ENCODE measurements around the gene SNRPA. TPM values are rescaled to one million over a fixed set of nuclear protein-coding genes. Genes with fewer than 3 reads are reported as not detected.
"Not testable (repeated sequence)": the region's sequence is repeated elsewhere in the genome, so short reads cannot be mapped to it uniquely, and the experiment has no call there.

SNRPA gene
- total RNA-seq, 1 experiment from 2014 or later, result 86.5 TPM

DNA sequence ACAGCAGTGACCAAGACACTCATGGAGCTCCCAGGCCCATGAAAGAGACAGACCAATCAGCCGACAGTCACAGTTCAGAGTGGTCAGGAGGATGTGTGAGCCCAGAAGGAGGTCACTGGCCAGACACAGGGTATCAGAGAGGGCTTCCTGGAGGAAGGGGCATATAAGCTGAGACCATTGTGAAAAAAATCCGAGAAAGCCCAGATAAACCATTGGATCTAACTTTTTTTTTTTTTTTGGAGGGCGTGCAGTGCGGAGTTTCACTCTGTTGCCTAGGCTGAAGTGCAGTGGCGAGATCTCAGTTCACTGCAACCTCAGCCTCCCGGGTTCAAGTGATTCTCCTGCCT is 29.9 kb upstream of the SNRPA start:
- no peak for DNase-seq (ENCODE audit: low read depth)

DNA sequence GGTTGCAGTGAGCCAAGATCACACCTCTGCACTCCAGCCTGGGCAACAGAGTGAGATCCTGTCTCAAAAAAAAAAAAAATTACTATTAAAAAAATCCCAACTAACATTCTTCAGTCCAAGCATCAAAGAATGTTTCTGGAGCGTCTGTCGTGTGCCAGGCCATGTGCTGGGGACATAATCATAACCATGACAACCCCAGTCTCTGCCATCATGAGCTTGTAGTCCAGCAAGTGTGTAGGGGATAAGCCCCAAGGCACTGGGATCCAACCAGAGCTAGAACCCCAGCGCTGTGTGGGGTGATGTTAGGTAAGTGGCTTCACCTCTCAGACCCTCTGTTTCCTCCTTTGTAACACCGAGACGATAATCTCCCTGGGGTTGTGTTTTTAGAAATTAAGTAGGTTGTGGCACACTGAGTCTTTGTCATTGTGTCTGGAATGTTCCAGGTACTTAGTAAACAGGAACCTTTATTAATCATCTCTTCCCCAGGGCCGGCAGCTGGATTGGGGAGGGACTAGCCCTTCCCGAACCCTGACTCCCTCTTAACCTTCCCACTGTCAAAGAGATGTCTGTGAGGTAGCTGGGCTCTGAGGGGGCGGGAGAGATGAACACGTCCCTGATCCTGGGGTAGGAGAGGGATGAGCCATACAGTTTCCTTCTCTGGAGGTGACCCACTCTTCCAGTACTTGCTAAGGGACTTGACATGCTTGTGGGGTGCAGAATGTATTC is 28.9 kb upstream of the SNRPA start:
- no peak for DNase-seq (ENCODE audit: low read depth)

DNA sequence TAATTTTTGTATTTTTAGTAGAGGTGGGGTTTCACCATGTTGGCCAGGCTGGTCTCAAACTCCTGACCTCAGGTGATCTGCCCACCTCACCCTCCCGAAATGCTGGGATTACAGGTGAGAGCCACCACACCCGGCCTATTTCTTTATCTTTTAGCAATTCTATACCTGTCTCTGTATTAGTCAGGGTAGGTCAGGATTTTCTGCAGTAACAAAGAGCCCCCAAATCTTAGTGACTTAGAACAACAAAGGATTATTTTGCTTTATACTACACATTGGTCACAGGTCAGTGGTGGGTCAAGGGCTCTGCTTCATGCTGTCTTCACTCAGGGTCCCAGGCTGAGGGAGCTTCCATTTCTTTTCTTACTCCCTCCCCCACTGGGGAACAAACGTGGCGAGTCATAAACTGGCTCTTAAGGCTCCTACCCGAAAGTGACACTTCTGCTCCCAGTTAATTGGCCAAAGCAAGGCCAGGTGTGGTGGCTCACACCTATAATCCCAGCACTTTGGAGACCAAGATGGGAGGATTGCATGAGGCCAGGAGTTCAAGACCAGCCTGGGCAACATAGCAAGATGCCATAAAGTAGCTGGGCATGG is 27.2 kb upstream of the SNRPA start:
- DNase-seq (ENCODE audit: low read depth), result no peak

DNA sequence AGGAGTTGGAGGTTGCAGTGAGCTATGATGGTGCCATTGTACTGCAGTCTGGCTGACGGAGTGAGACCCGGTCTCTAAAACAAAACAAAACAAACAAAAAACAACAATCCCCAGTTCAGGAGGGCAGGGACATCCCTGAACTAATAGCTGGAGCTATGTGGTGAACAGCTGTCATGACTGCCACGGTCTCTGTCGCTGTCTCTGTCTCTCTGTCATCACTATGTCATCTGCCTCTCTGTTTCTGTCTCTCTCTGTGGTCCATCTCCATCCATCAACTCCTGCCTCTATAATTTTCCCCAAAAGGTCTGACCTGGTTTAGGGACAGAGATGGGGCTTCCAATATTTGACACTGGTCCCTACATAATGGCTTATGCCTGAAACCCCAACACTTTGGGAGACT is 26.7 kb upstream of the SNRPA start:
- no peak for DNase-seq (ENCODE audit: low read depth)

DNA sequence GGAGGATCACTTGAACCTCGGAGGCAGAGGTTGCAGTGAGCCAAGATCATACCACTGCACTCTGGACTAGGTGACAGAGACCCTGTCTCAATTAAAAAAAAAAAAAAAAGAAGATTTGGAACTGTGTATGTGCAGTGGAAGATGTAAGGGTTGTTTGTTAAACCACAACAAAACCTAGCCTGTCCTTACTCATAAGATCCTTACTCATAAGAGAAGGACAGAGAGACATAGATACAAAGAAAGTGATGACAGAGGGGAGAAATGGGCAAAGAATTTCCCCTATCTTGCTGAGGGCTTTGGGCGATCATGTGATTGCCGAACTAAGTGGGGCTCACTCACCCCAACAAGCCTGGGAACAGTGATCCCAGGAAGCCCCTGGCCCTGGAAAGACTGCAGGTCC is 26.1 kb upstream of the SNRPA start:
- no peak for DNase-seq (ENCODE audit: low read depth)

DNA sequence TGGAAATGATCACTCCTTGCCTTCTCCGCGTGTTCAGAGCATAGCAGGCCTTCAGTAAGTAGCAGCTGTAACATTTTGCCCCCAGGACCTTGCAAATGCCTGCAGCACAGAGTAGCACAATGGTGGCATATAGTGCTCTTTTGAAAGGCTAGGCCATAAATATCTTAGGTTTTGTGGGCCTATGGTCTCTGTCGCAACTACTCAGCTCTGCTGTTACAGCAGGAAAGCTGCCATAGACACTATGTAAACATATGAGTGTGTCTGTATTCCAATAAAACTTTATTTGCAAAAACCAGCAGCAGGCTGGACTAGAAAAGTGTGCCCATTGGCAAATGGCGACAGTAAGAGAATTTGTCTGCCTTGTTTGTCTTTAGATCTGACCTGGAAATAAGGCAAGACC is 24.7 kb upstream of the SNRPA start:
- no peak for DNase-seq (ENCODE audit: low read depth)

DNA sequence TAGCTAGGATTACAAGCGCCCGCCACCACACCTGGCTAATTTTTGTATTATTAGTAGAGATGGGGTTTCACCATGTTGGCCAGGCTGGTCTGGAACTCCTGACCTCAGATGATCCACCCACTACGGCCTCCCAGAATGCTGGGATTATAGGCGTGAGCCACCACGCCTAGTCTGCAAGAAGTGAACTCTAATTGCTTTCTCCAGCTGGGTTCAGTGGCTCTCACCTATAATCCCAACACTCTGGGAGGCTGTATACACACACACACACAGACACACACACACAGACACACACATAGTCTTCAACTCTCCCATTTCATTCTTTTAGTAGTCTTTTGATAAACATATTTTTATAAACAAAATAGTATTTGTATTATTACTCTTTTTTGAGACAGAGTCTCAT is 20.9 kb upstream of the SNRPA start:
- DNase-seq (ENCODE audit: low read depth), result not testable (repeated sequence)

DNA sequence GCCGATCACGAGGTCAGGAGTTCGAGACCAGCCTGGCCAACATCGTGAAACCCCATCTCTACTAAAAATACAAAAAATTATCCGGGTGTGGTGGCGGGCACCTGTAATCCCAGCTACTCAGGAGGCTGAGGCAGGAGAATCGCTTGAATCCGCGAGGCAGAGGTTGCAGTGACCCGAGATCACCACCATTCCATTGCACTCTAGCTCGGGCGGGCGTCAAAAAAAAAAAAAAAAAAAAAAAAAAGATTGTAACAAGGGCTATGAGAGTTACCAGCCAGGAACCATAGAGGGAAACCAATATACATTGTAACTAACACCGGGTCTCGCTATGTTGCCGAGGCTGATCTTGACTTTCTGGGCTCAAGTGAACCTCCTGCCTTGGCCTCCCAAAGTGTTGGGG is 18.7 kb upstream of the SNRPA start:
- DNase-seq (ENCODE audit: low read depth), result not testable (repeated sequence)

DNA sequence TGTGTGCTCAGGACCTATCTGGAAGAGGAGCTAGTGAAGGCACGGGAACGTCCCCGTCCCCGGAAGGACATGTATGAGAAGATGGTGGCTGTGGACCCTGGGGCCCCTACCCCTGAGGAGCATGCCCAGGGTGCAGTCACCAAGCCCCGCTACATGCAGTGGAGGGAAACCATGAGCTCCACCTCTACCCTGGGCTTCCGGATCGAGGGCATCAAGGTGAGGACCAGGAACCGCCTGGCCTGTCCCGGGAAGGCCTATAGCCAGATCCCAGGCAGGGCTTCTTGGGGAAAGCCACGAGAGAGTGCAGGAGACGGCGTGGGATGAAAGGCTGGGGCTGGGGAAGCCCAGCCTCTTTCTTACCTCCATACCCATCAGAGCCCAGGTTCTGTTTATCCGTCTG is 17.9 kb upstream of the SNRPA start:
- DNase-seq (ENCODE audit: low read depth), result no peak

DNA sequence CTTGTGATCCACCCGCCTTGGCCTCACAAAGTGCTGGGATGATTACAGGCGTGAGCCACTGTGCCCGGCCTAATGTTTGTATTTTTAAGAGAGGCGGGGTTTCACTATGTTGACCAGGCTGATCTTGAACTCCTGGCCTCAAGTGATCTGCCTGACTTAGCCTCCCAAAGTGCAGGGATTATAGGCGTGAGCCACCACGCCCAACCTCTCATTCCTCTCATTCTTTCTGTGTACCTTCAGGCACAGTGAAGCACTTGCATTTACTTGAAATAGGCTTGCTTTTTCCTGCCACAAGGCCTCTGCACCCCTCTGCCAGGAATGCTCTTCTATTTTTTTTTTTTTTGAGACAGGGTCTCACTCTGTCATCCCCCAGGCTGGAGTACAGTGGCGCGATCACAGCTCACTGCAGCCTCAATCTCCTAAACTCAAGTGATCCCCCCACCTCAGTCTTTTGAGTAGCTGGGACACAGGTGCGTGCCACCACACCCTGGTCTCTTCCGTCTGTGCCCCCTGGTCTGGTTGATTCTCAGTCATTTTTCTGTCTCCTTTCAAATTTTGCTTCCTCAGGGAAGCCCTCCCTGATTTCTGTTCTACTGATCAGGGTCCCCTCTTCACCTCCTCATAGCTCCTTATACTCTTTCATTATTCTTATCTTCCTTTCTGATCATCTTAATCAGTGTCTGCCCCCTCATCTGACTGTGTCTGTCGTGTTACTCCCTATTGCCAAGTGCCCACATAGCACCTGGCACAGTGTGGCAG is 15.8 kb upstream of the SNRPA start:
- DNase-seq (ENCODE audit: low read depth), result no peak

DNA sequence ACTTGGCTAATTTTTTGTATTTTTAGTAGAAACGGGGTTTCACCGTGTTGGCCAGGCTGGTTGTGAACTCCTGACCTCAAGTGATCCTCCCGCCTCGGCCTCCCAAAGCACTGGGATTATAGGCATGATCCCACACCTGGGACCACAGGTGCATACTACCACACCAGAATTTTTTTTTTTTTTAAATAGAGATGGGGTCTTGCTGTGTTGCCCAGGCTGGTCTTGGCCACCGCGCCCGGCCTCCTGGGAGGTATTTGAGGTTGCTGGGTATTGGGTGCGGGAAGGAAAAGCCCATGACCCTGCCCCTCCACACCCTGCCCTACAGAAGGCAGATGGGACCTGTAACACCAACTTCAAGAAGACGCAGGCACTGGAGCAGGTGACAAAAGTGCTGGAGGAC is 14.3 kb upstream of the SNRPA start:
- no peak for DNase-seq (ENCODE audit: low read depth)

DNA sequence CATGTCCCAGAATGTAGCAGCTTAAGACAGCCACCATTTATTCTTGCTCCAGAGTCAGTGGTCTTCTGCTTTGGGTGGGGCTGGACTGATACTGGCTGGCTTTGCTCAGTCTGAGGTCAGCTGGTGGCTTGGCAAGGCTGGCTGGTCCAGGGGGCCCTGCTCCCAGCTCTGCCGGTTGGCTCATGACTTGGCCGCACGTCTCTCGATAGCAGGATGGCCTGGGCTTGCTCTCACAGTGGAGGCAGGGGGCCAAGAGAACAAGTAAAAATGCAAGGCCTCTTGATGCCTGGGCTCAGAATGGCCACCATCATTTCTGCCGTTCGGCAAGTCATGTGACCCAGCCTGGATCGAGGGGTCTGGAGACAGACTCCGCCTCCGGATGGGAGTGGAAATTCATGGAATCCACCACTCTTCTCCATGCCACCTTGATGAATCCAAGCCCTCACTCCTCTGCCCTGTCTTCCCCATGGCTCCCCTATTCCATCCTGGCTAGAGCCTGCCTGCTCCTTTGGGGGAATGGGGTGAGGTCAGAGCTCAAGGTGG is 13.8 kb upstream of the SNRPA start:
- DNase-seq (ENCODE audit: low read depth), result no peak

DNA sequence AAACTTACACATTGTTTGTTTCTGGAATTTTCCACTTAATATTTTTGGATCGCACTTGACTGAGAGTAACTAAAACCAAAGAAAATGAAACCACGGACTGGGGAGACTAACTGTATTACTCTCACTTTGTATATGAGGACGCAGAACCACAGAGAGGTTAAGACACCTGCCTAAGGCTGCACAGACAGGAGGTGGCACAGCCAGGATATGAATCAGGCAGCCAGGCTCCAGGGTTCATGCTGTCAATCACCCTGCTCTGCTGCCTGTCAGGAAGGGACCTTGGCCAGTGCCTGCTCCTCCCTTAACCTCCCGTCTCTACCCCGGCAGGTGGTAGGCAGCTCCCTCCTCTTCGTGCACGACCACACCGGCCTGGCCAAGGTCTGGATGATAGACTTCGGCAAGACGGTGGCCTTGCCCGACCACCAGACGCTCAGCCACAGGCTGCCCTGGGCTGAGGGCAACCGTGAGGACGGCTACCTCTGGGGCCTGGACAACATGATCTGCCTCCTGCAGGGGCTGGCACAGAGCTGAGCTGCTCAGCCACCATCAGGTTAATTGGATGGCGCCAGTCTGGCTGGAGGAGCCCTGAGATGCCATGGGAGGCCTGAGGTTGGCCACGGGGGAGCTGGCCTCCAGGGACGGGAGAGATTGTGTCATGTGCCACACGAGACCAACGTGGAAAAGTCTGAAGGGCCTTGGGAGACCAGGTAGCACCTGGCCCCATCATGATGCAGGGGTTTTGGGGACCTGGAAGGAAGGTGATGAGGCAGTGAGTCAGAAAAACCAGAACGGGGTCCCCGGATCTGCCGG is 11.8 kb upstream of the SNRPA start:
- DNase-seq (ENCODE audit: low read depth), result no peak

DNA sequence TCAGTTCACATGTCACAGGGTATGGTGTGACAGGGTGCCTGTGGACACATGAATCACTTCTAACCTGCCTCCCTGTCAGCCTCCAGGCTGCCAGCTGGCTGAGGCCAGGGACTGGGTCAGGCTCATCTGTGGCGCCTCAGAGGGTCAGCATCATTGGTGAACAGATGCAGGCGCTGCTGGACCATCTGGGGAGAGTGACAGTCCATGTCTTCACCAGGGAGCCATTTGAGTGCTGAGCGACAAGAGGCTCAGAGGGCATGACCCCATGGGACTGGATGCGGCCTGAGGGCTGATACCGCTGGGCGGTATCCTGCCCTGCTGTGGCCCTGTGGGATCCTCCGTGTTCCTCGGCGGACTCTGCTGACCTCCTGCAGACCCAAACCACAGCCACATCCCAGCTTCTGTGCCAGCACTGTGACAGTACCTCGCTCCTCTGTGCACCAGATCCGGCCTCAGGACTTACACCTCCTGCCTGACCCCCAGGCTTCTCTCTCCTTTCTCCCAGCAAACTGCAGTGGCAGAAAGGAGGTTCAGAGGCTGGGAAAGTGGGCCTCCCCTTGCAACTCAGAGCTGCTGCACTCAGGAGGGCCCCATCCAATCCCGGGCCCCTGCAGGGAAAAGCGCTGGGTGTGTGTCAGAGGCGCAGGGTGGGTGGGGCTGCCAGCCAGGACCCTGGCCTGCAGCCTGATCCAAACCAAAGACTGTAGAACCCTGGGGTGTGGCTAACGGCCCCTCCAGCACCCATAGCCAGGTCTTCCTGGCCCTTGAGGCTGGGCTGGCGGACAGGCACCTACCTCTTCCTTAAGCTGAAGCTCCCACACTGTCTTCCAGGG is 10.9 kb upstream of the SNRPA start:
- DNase-seq (ENCODE audit: low read depth), result no peak

DNA sequence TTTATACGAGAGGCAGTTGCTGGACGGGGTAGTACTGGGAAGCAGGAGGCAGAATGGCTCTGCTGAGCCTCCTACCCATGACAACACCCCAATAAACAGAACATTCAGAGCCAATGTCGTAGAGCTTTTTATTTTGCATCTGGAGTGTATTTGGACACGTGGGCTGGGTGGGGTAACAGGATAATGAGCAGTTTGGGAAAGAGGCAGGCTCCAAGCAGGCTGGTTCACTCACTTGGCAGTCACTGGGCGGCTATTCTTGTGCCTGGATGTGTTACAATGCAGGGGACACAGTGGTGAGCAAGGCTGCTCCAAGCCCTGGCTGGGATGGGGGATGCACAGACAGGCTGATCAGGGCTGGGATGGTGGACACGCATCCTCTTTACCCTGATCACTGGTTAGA is 10.3 kb upstream of the SNRPA start:
- no peak for DNase-seq (ENCODE audit: low read depth)

DNA sequence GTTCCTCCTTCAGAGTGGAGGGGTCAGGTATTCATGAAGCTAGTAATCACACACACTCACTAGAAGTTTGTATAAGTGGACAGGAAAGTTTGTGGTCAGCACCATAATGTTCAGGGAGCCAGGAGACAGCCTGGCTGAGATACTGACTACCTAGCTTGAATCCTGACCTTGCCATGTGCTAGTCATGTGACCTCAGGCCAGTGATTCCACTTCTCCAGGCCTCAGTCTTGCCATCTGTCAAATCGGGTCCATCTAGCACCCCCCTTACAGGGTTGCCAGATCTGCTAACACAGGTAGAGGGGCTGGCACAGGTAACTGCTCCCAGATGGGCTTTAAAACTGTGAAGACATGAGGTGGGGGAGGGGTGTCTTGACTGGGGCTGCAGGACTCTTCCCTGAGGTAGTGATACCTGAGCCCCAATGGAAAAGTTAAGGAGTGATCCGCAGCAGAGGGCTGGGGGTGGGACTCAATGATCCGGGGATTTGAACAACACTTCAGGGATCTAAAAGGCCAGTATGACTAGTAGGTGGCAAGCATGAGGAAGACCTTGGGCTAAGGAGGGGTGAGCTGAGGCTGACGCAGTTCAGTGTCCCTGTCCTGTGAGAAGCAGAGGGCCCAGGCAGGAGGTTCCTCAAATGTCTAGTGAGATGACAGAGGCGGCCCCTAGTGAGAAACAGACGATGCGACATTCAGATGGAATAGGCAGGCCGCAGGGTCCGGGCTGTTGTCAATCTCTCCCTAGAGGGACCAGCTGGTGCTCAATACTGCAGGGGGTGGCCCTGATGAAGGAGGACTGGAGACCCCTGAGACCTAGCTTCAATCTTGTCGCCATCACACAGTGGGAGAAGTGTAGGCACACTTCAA is 9.2 kb upstream of the SNRPA start:
- no peak for DNase-seq (ENCODE audit: low read depth)

DNA sequence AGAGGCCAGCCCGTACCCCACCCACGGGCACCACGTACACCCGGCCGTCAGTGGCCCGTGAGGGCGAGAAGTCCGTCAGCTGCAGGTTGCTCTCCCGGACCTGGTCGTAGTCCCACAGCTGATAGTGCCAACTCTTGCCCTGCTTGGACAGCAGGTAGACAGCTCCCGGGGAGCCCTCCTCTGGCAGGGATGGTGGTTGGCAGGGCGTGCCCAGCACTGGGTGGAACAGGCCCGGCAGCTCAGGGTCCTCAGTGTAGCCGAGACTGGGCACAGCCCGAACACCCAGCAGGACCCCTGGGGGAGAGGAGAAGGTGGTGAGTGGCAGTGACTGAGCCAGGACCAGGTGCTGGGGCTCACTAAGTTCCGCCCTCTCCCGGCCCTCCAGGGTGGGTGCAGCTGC is 8.5 kb upstream of the SNRPA start:
- no peak for DNase-seq (ENCODE audit: low read depth)

DNA sequence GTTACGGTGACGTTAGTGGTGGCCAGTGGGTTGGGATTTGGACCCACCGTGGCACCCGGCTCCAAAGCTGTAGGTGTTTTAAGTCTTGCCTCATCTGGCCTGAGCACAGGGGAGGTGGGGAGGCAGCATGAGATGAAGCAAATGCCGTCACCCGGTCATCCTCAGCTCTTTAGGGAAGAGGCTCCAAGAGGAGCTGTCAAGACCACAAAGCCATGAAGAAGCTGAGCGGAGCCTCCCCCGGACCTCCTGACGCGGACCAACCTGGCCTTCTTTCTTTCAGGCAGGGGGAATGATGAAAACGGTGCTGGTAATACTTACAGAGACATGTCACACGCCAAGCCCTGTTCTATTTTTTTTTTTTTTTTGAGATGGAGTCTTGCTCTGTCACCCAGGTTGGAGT is 8.1 kb upstream of the SNRPA start:
- no peak for DNase-seq (ENCODE audit: low read depth)

DNA sequence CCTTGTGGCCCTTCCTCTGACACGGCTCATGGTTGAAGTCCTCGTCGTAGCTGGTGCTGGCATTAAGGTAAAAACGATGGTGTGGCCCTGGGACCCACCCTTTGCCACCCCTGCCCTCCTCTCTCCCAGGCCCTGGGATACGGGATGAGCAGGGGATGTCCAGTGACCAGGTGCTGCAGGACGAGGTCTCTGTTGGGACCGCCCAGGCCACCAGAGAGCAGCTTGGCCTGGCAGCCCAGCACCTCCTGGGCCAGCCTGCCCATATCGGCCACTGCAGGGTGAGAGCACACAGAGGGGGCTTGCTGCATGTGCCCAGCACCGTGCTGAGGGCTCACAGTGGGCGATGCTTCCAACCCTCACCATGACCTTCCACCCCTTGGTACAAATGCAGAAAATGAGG is 7.1 kb upstream of the SNRPA start:
- DNase-seq (ENCODE audit: low read depth), result no peak
